Measurements from ENCODE around the gene HSPA12A.

GRCh38 chr10:116766241-116766827 lies 24.0 kb upstream of the HSPA12A start:
- TF ChIP-seq POLR2AphosphoS5 (IDR thresholded peaks at IDR 0.05; ENCODE audit: low read depth, low read length) (no peak), POLR2A (IDR thresholded peaks at IDR 0.05; ENCODE audit: low read depth, low read length) (no peak), TAF1 (IDR thresholded peaks at IDR 0.05; ENCODE audit: low read depth, low read length) (no peak), PAX5 (IDR thresholded peaks at IDR 0.05; ENCODE audit: insufficient read depth, low read length, severe bottlenecking) (no peak), SPI1 (IDR thresholded peaks at IDR 0.05; ENCODE audit: low read depth, low read length) (no peak)
